22Rv1 (cell line): ENCODE data around the gene CFTR.
"Not testable (repeated sequence)": the region's sequence is repeated elsewhere in the genome, so short reads cannot be mapped to it uniquely, and the experiment has no call there.

Experiments
- H3K27ac ChIP-seq: fragments of 450-650 bp; 2 replicates; pipeline ENCODE4 v1.5.1; 2017
- CTCF ChIP-seq: fragments of 450-650 bp; IDR thresholded peaks from 2 replicates; pipeline ENCODE4 v1.5.1; 2017; ENCODE audit warnings: mild to moderate bottlenecking
- ZFX ChIP-seq: fragments of 450-650 bp; IDR thresholded peaks from 2 replicates; pipeline ENCODE4 v1.6.1; 2017; ENCODE audit warnings: antibody characterized with exemption, borderline replicate concordance

Gene CFTR

GRCh38 chr7:117698018-117698417 lies 218.2 kb downstream of the CFTR start:
- TF ChIP-seq ZFX, result no peak
- no peak for TF ChIP-seq CTCF
- H3K27ac ChIP-seq, result no peak overlapping the region

- TF ChIP-seq CTCF (no peak), ZFX (no peak)
- no peak overlapping the region for H3K27ac ChIP-seq
Observed at GRCh38 chr7:117704063-117704462, 224.2 kb downstream of the CFTR start.

GRCh38 chr7:117705630-117706029 lies 225.8 kb downstream of the CFTR start:
- no peak overlapping the region for H3K27ac ChIP-seq
- no peak for TF ChIP-seq CTCF
- no peak for TF ChIP-seq ZFX

- H3K27ac ChIP-seq, result no peak overlapping the region
- no peak for TF ChIP-seq ZFX
Observed at GRCh38 chr7:117706210-117706609, 226.4 kb downstream of the CFTR start.

GRCh38 chr7:117707080-117707479 lies 227.3 kb downstream of the CFTR start:
- H3K27ac ChIP-seq, result no peak overlapping the region
- TF ChIP-seq ZFX (no peak), CTCF (no peak)

- H3K27ac ChIP-seq, result not testable (repeated sequence)
Observed at GRCh38 chr7:117708173-117708572, 228.3 kb downstream of the CFTR start.

- no peak for TF ChIP-seq ZFX
- TF ChIP-seq CTCF, result no peak
- no peak overlapping the region for H3K27ac ChIP-seq
Observed at GRCh38 chr7:117711556-117711955, 231.7 kb downstream of the CFTR start.

- TF ChIP-seq CTCF (peak; percentile 89), ZFX (no peak)
- no peak overlapping the region for H3K27ac ChIP-seq
Observed at GRCh38 chr7:117715784-117716445, 236.1 kb downstream of the CFTR start.
